GM18873 (cell line): ENCODE data around the gene ANXA2.
"Not testable (repeated sequence)": the region's sequence is repeated elsewhere in the genome, so short reads cannot be mapped to it uniquely, and the experiment has no call there.

ENCODE experiments used
- ATAC-seq: cut with Tn5 transposase; IDR thresholded peaks from one replicate; pipeline ENCODE4 v1.9.1; 2021; ENCODE audit warnings: mild to moderate bottlenecking, moderate library complexity, moderate number of reproducible peaks; ENCODE audit not compliant: unreplicated experiment, low FRiP score

The ANXA2 gene

GRCh38 chr15:60372756-60373155 lies 25.0 kb downstream of the ANXA2 start:
- no peak for ATAC-seq

GRCh38 chr15:60372227-60372626 lies 25.6 kb downstream of the ANXA2 start:
- ATAC-seq, result no peak

- no peak for ATAC-seq
Measured at GRCh38 chr15:60371175-60372051, 26.4 kb downstream of the ANXA2 start.

- ATAC-seq, result no peak
Measured at GRCh38 chr15:60370869-60371136, 27.0 kb downstream of the ANXA2 start.

- no peak for ATAC-seq
Measured at GRCh38 chr15:60370105-60370868, 27.5 kb downstream of the ANXA2 start.

- no peak for ATAC-seq
Measured at GRCh38 chr15:60369696-60370095, 28.1 kb downstream of the ANXA2 start.

GRCh38 chr15:60364612-60364924 lies 33.2 kb downstream of the ANXA2 start:
- no peak for ATAC-seq

- ATAC-seq, result no peak
Measured at GRCh38 chr15:60363903-60364611, 33.7 kb downstream of the ANXA2 start.

GRCh38 chr15:60363087-60363549 lies 34.7 kb downstream of the ANXA2 start:
- ATAC-seq, result no peak

- no peak for ATAC-seq
Measured at GRCh38 chr15:60362321-60363086, 35.3 kb downstream of the ANXA2 start.

GRCh38 chr15:60359738-60360137 lies 38.0 kb downstream of the ANXA2 start:
- not testable (repeated sequence) for ATAC-seq

GRCh38 chr15:60358935-60359682 lies 38.7 kb downstream of the ANXA2 start:
- ATAC-seq, result no peak

GRCh38 chr15:60356832-60357231 lies 41.0 kb downstream of the ANXA2 start:
- ATAC-seq, result no peak

GRCh38 chr15:60355148-60355857 lies 42.5 kb downstream of the ANXA2 start:
- ATAC-seq, result no peak

- no peak for ATAC-seq
Measured at GRCh38 chr15:60353245-60353920, 44.4 kb downstream of the ANXA2 start.

GRCh38 chr15:60352525-60352924 lies 45.3 kb downstream of the ANXA2 start:
- no peak for ATAC-seq

- no peak for ATAC-seq
Measured at GRCh38 chr15:60351066-60351465, 46.7 kb downstream of the ANXA2 start.

GRCh38 chr15:60350108-60350507 lies 47.7 kb downstream of the ANXA2 start:
- ATAC-seq, result no peak

GRCh38 chr15:60349589-60349988 lies 48.2 kb downstream of the ANXA2 start:
- ATAC-seq, result no peak
